Neural cell (in vitro differentiated cells): ENCODE results near the gene LACRT.

Experiments
- CTCF ChIP-seq: fragments of 450-650 bp; IDR thresholded peaks from 2 replicates; pipeline ENCODE4 v1.5.1; 2014; ENCODE audit warnings: antibody characterized with exemption, mild to moderate bottlenecking, moderate library complexity; ENCODE audit not compliant: poor library complexity, severe bottlenecking
- EZH2 ChIP-seq: fragments of 200-600, 300-800 bp; shearing (Covaris generic), sonication (generic); IDR thresholded peaks from 2 replicates; pipeline ENCODE4 v1.6.1; 2014; ENCODE audit warnings: antibody characterized with exemption, low read length, borderline replicate concordance, mild to moderate bottlenecking; ENCODE audit not compliant: insufficient read depth, poor library complexity, severe bottlenecking

DNA sequence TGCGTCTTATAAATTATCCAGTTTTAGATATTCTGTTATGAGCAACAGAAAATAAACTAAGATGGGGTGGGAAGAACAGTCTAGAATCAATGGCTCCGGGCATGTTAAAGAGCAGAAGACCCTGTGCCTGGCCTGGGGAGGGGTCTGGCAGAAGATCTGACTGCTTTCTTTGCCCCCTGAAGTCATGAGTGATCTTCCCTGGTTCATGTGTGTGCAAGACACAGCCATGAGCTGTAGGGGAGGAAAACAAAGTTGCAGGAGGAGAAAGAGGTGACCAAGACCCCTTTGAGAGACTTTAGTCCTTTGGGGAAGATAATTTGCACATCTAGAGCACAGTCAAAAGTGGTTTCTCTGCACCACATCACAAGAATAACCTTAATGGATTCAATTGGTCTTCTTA lies 4.8 kb downstream of the LACRT start:
- TF ChIP-seq CTCF (no peak), EZH2 (no peak)
